ENCODE results near the gene ASAH2.
A peak's percentile ranks its signal among the peaks of the same experiment; 100 is the strongest.

The ASAH2 gene

DNA sequence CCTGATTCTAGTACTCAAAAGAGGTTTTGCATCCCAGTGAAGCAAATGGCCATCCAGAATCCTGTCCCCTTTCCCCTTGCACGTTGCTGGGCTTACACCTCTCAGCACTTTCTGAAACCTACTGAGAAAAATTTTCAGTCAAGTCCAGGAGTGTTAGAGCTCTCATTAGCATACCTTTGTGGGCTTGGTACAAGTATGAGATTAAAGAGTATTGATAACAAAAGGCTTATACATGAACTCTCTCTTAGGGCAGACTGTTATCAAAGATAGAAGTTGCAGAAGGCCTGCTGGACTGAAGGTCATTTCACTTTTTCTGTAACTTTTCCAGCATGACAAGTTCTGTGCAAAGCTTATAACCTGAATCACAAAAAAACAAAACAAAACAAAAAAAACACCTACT is at the start of gene ASAH2:
Gene ASAH2, minus strand, starts transcription at position 123 of the 400 bp plus-strand sequence. CDS start 2,906 bp downstream, outside the sequence.
- Mint-ChIP-seq H3K9me3 (no peaks in the 10 kb centered on the region), H3K27me3 (peaks cover 45% of the 10 kb centered on the region), H3K4me1 (no peaks in the 10 kb centered on the region), H3K4me3 (no peak within 1 kb of the TSS), H3K27ac (no peak within 1 kb of the TSS)
- ATAC-seq (no peak), DNase-seq (no peak)

GRCh38 chr10:50299948-50300669 is 48.8 kb upstream of the ASAH2 start:
- no peaks in the 10 kb centered on the region for H3K27me3 Mint-ChIP-seq
- DNase-seq (no peak), ATAC-seq (no peak)
- no peak overlapping the region for H3K4me3 Mint-ChIP-seq
- no peak overlapping the region for H3K27ac Mint-ChIP-seq
- H3K4me1 Mint-ChIP-seq: no peaks in the 10 kb centered on the region
- H3K9me3 Mint-ChIP-seq: peaks cover 19 to 30% of the 10 kb centered on the region in 2 donors

DNA sequence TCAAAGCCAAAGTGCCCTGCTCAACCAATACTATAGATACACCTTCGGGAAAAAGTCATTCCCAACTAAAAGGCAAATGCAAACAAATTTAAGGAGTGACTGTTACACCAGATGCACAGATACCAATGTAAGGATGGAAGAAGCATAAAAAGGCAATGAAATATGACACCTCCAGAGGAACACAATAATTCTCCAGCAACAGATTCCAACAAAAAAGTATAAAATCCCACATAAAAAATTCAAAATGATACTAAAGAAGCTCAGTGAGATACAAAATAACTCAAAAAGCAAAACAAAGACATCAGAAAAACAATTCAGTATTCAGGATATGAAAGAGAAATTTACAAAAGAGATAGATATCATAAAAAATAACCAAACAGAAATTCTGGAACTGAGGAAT is 44.1 kb upstream of the ASAH2 start:
- peak overlapping the region in 1 of 2 donors; percentile 66 for H3K27ac Mint-ChIP-seq
- no peaks in the 10 kb centered on the region for H3K4me1 Mint-ChIP-seq
- no peak overlapping the region for H3K4me3 Mint-ChIP-seq
- peaks cover 14 to 23% of the 10 kb centered on the region in 2 donors for H3K9me3 Mint-ChIP-seq
- no peak for DNase-seq
- no peak for ATAC-seq
- no peaks in the 10 kb centered on the region for H3K27me3 Mint-ChIP-seq

GRCh38 chr10:50294582-50294981 is 43.3 kb upstream of the ASAH2 start:
- Mint-ChIP-seq H3K4me3 (no peak overlapping the region), H3K4me1 (no peaks in the 10 kb centered on the region)
- no peak for ATAC-seq

DNA sequence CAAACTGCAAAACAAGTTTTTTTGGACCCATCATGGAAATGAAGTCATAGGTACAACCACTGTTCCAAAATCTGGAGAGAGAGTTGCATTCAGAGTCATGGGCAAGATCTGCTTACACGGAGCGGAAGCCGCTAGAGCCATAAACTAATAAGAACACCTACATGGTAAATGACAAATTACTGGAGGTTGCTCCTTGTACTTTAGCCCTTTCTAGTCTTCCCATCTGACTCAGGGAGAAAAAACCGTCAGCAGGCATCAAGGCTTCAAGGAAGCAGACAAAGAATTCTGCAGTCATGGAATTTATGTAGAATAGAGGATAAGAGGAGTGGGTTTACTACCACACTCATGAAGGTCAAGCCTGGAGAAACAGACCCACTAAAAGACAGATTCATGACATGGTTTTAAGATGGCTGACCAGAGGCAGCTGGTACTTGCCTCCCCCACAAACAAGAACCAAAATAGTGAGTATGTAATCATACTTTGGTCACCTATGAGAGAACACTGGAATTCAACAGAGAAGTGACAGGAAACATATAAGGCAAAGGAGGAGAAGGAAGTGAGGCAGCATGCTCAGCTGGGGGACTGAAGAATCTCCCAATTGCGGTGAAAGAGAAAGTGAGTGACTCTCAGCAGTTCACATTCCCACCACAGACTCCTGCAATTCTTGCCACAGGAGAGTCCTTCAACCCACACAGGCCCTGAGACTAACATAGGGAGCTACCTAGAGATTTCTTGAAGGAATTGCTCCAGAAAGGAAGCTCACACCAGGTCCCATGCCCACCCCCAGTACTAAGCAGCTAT is 42.4 kb upstream of the ASAH2 start:
- ATAC-seq: no peak
- Mint-ChIP-seq H3K9me3 (peaks cover 14 to 18% of the 10 kb centered on the region in 2 donors), H3K27me3 (no peaks in the 10 kb centered on the region)

More at GRCh38 chr10:50294582-50294981, 43.3 kb upstream of the ASAH2 start:
- Mint-ChIP-seq H3K9me3 (peaks cover 14 to 23% of the 10 kb centered on the region in 2 donors), H3K27ac (no peak overlapping the region), H3K27me3 (no peaks in the 10 kb centered on the region)
- no peak for DNase-seq

DNA sequence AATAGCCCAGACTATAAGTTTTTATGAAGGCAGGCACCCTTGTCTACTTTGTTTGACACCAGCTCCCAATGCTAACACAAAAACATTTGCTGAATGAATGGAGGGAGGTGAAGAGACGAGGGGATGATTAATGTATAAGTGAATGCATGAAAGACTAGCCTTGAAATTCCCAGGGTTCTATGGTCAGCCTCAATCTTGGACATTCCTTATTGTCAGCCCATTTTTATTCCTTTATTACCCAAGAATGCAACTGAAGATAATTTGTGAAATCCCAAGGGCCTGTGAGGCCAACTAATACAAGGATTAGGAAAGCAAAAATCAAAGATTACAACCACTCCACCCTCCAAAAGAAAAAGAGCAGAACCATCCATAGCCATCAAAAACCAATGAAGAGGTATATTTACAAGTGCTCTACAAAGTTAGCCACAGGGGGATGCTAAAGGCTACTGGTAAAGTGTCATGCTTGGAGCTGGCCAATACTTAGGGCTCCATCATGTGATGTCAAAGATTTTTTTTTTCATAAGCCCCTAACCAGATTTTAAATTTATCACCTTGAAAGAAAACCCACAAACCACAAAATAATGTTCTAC is 40.0 kb upstream of the ASAH2 start:
- Mint-ChIP-seq H3K4me3 (no peak overlapping the region), H3K9me3 (peaks cover 10% of the 10 kb centered on the region in 2 donors), H3K27ac (no peak overlapping the region), H3K27me3 (no peaks in the 10 kb centered on the region), H3K4me1 (no peaks in the 10 kb centered on the region)
- DNase-seq (no peak), ATAC-seq (no peak)

More for the DNA sequence above, 42.4 kb upstream of the ASAH2 start:
- no peak overlapping the region for H3K4me3 Mint-ChIP-seq
- peak overlapping the region in 1 of 2 donors; percentile 77 for H3K27ac Mint-ChIP-seq
- no peaks in the 10 kb centered on the region for H3K4me1 Mint-ChIP-seq
- DNase-seq: no peak

GRCh38 chr10:50289196-50289595 is 37.9 kb upstream of the ASAH2 start:
- DNase-seq (no peak), ATAC-seq (no peak)
- Mint-ChIP-seq H3K9me3 (no peaks in the 10 kb centered on the region), H3K27me3 (peaks cover 3% of the 10 kb centered on the region), H3K4me1 (no peaks in the 10 kb centered on the region), H3K4me3 (no peak overlapping the region), H3K27ac (no peak overlapping the region)

DNA sequence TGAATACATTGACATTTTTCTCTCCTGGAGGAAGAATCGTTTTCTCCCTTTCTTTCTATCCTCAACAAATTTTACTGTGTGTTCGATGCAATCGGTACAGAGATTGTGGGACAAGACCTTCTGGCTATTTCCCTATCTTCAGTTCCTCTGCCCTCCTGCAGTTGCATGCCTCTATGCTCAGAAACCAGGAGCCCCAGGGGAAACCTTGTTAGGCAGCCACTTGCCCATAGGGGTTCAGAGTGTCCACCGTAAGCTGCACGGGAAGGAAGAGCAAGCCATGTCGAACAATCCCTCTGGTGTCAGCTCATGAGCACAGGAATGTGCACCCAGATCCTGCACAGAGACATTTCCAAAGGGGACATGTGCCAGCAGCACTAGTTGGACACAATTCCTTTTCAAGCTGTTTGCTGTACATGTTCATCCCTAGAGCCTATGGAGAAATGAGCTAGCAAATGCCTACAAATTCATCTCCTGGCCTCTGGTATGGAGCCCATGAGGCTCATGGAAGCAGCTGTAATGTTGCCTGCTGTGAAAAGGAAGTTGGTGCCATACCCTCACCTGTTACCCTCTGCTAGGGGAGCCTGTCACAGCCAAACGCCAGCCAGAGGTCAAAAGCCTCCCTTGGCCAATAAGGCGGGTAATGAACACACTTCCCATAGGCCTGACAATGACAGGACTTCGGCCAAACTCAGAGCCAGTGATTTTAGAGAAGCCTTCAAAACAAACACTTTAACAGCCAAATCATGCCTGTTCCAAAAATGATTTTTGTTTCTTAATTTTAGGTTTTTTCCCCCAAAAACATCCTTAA is 35.9 kb upstream of the ASAH2 start:
- H3K4me3 Mint-ChIP-seq: no peak overlapping the region
- no peaks in the 10 kb centered on the region for H3K4me1 Mint-ChIP-seq
- peaks cover 19% of the 10 kb centered on the region for H3K27me3 Mint-ChIP-seq
- no peaks in the 10 kb centered on the region for H3K9me3 Mint-ChIP-seq
- DNase-seq (no peak), ATAC-seq (no peak)
- H3K27ac Mint-ChIP-seq: no peak overlapping the region

DNA sequence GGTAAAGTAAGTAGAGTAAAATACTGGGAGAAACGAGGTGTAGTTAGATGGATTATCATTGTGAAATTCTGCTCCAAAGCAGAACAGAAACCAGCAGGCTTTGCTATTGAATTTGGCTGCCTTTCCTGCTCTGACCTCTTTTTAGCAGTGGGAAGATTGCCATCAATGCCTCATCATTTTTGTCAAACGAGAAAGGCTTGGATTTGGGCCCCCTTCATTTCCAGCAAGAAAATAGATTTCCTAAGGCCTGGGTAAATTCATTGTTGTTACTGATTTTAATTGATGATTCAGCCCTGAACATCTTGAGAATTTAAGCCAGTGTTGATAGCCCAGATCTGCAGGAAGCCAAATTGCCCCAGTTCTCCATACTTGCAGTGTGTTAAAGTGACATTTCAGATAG is 35.2 kb upstream of the ASAH2 start:
- Mint-ChIP-seq H3K4me1 (no peaks in the 10 kb centered on the region), H3K27ac (no peak overlapping the region)

DNA sequence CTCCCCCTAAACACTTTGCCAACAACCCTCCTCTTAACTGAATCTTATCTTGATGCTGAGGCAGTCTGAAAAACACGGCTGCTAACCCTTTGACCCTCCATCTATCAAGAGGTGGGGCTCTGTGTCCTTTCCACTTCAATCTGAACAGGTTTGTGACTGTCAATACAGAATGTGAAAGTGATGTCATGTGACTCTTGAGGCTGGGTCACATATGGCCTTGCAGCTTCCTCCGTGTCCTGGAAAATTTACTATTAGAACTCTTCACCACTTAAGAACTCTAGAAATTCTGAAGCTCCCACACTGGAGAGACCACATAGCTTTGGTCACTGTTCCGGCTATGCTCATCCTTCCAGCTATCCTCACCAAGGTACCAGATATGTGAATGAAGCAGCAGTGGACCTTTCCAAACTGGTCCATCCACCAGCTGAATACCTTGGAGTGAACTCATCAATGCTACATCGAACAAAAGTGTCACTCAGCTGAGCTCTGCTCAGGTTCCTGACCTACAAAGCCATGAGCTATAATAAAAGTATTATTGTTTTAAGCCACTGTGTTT is 30.7 kb upstream of the ASAH2 start:
- no peak for ATAC-seq
- Mint-ChIP-seq H3K27me3 (peaks cover 60% of the 10 kb centered on the region), H3K4me3 (no peak overlapping the region), H3K27ac (no peak overlapping the region), H3K4me1 (no peaks in the 10 kb centered on the region), H3K9me3 (no peaks in the 10 kb centered on the region)
- no peak for DNase-seq

More for the DNA sequence above, 35.2 kb upstream of the ASAH2 start:
- H3K27me3 Mint-ChIP-seq: peaks cover 26% of the 10 kb centered on the region
- ATAC-seq (no peak), DNase-seq (no peak)
- H3K9me3 Mint-ChIP-seq: no peaks in the 10 kb centered on the region
- no peak overlapping the region for H3K4me3 Mint-ChIP-seq

- Mint-ChIP-seq H3K9me3 (no peaks in the 10 kb centered on the region), H3K27me3 (peaks cover 66% of the 10 kb centered on the region), H3K4me1 (no peaks in the 10 kb centered on the region), H3K4me3 (no peak overlapping the region), H3K27ac (no peak overlapping the region)
- DNase-seq (no peak), ATAC-seq (no peak)
These were observed 30.1 kb upstream of the ASAH2 start for GRCh38 chr10:50281210-50281966.

- Mint-ChIP-seq H3K9me3 (no peaks in the 10 kb centered on the region), H3K4me3 (no peak overlapping the region), H3K4me1 (no peaks in the 10 kb centered on the region), H3K27me3 (peaks cover 71% of the 10 kb centered on the region), H3K27ac (no peak overlapping the region)
- DNase-seq (no peak), ATAC-seq (no peak)
These were observed 28.9 kb upstream of the ASAH2 start for GRCh38 chr10:50280049-50280841.

- Mint-ChIP-seq H3K4me3 (no peak overlapping the region), H3K4me1 (no peaks in the 10 kb centered on the region), H3K9me3 (no peaks in the 10 kb centered on the region), H3K27me3 (peaks cover 70% of the 10 kb centered on the region), H3K27ac (no peak overlapping the region)
- DNase-seq: no peak
- ATAC-seq: no peak
These were observed 28.2 kb upstream of the ASAH2 start for GRCh38 chr10:50279489-50279888.
